Measurements from ENCODE around the gene KLRK1. TPM values are rescaled to one million over a fixed set of nuclear protein-coding genes. Genes with fewer than 3 reads are reported as not detected.

The KLRK1 gene
- total RNA-seq, 2 experiments from 2014 or later = 0.35 to 0.50 TPM

DNA sequence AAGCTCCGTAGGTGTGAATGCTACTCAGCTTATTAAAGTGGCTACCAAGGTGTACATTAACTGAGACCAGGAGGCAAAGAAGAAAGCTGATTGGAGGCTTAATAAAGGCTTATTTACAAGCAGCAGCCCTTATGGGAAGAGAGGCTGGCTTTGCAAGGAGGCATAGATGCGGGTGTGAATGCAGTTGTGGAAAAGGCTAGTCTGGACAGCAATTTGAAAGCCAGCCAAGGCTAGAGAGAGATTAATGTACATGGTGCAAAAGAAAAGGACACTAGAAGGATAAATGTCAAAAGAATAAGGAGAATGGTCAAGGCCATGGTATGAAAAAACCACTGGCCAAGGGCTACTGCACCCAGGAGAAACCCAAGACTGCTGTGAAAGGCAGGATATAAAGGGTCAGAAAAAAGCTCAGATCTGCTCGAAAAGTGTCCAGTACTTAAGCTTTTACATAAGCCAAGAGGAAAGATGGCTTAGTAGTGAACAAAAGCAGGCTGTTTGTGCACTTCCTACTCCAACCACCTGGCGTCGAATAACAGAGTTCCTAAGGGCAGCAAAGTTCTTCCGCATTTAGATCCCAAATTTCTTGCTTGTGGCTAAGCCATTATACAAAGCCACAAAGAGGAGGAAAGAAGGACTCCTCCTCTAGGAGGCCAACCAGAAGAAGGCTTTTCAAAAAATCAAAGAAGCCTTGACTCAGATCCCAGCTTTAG, 24.0 kb downstream of the KLRK1 start:
- no peak overlapping the region for H3K27ac Mint-ChIP-seq
- no peak for DNase-seq
- intact Hi-C loops (cut with micrococcal nuclease) = loop anchor here (2.0 to 10.0 kb wide), 4 partner anchors 35 to 309 kb away; partner anchors contain the start of gene STYK1
- CTCF ChIA-PET = interaction anchor here (0.5 to 2.2 kb wide), 8 partner anchors 8 to 552 kb away, joined by 3 to 10 read pairs (median 4); no protein-coding TSS in a partner anchor
- H3K36me3 Mint-ChIP-seq (ENCODE audit: low read depth) = no peaks in the 10 kb centered on the region
- no peaks in the 10 kb centered on the region for H3K9me3 Mint-ChIP-seq
- no peak overlapping the region for H3K4me3 Mint-ChIP-seq
- H3K4me1 Mint-ChIP-seq (ENCODE audit: low read depth) = peaks cover 13% of the 10 kb centered on the region
- no peaks in the 10 kb centered on the region for H3K27me3 Mint-ChIP-seq (ENCODE audit: low read depth)

DNA sequence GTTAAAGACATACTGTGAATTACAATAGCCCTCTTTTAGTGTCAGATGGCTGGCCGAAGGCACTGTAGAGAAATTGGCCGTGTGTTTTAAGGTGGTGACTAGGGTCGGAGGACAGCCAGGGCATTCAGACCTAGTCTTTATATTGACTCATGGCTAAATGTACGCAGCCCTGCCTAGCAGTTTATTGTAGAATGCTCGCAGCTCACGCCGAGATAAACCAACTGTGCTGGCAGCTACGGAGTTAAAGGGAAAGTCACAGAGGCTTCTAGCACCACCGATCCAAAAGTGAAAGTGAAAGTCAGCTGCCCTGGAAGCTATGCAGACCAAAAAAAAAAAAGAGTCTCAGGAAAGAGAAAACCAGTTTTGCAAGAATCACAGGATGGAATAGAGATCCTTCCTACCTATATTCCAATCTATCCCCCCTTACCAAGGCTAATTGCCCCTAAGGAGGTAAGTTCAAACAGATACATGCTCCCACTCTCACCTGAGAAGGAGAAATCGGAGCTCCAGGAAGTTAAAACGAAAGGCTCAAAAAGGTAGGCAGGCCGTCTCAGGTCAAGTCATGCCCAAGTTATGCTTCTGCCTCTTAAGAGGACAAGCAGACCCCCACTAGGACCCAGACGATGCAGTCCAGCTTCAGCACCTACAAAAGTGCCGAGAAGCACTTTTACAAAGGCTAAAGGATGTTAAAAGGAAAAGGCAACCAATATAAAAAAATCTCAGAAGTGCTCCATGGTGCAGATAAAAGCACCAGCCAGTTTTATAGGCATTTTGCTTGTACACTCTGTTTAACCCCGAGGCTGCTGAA, 24.8 kb downstream of the KLRK1 start:
- CTCF ChIA-PET = interaction anchor here (0.8 to 2.2 kb wide), 3 partner anchors 44 to 171 kb away, joined by 4 to 10 read pairs (median 5); no protein-coding TSS in a partner anchor
- no peak overlapping the region for H3K27ac Mint-ChIP-seq
- peak; percentile 72 for DNase-seq
- intact Hi-C loops (cut with micrococcal nuclease) = loop anchor here (1.0 to 10.0 kb wide), 6 partner anchors 34 to 310 kb away; partner anchors contain the start of gene STYK1
- H3K27me3 Mint-ChIP-seq (ENCODE audit: low read depth) = no peaks in the 10 kb centered on the region
- H3K4me1 Mint-ChIP-seq (ENCODE audit: low read depth) = peaks cover 15% of the 10 kb centered on the region
- no peaks in the 10 kb centered on the region for H3K36me3 Mint-ChIP-seq (ENCODE audit: low read depth)
- no peak overlapping the region for H3K4me3 Mint-ChIP-seq
- no peaks in the 10 kb centered on the region for H3K9me3 Mint-ChIP-seq

DNA sequence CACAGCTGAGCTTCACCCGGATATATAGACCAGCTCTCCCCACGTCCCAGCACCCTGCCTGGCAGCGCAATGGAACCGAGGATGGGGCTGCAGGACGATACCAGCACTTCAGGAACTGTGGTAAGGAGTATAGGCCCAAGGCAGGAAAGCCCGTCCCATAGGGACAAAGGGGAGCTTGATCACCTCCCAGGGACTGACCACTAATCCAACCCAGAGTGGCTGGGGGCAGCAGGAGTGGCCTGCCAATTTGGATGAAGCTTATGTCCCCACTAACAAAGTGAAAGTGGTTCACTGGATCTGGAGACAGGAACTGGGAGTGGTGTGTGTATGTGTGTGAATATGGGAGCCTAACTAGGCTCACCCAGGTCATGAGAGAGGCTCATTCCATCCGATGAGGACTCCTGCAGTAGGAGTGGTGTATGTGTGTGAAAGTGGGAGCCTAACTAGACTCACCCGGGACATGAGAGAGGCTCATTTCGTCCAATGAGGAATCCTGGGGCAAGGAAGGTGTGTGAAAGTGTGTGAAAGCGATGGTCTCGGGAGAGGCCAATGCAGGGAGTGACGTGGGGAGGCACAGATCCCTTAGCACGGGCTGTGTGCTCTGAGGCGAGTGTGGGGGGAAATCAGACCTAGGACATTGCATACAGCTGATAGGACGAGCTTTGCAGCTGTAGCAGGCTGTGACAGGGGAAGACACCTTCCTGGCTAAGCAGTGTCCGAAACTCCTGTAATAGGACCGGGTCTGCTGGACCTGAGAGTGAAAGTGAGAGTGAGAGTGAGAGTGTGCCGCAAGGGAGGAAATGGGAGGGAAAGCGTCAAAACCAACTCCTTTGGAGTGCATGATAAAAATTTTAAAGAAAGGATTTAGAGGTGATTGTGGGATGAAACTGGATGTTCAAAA, 25.7 kb downstream of the KLRK1 start:
- H3K9me3 Mint-ChIP-seq = no peaks in the 10 kb centered on the region
- peak; percentile 45 for DNase-seq
- intact Hi-C loops (cut with micrococcal nuclease) = loop anchor here (1.0 to 10.0 kb wide), 6 partner anchors 33 to 311 kb away; partner anchors contain the start of gene STYK1
- H3K36me3 Mint-ChIP-seq (ENCODE audit: low read depth) = no peaks in the 10 kb centered on the region
- no peak overlapping the region for H3K27ac Mint-ChIP-seq
- CTCF ChIA-PET = interaction anchor here (0.6 kb wide), 1 partner anchor 80 kb away, joined by 3 read pairs; no protein-coding TSS in a partner anchor
- H3K27me3 Mint-ChIP-seq (ENCODE audit: low read depth) = no peaks in the 10 kb centered on the region
- no peak overlapping the region for H3K4me3 Mint-ChIP-seq
- peaks cover 15% of the 10 kb centered on the region for H3K4me1 Mint-ChIP-seq (ENCODE audit: low read depth)

DNA sequence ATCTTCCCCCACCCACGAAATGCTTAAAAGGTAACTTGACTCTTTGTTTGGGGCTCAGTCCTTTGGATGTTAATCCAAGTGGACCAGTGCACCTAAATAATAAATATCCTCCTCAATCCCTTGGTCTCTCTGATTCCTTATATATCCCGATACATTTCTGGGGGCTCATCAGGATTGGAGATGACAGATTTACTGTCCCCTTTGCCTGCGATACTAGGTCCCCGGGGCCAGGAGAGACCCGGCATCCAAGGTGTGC, 26.3 kb downstream of the KLRK1 start:
- CTCF ChIA-PET = interaction anchor here (0.6 kb wide), 1 partner anchor 81 kb away, joined by 3 read pairs; no protein-coding TSS in a partner anchor
- Mint-ChIP-seq H3K27ac (no peak overlapping the region), H3K9me3 (no peaks in the 10 kb centered on the region), H3K27me3 (ENCODE audit: low read depth) (no peaks in the 10 kb centered on the region), H3K4me3 (no peak overlapping the region), H3K4me1 (ENCODE audit: low read depth) (peaks cover 12% of the 10 kb centered on the region), H3K36me3 (ENCODE audit: low read depth) (no peaks in the 10 kb centered on the region)
- intact Hi-C loops (cut with micrococcal nuclease) = loop anchor here (2.0 to 10.0 kb wide), 3 partner anchors 126 to 311 kb away; partner anchors contain the start of gene STYK1
- no peak for DNase-seq

DNA sequence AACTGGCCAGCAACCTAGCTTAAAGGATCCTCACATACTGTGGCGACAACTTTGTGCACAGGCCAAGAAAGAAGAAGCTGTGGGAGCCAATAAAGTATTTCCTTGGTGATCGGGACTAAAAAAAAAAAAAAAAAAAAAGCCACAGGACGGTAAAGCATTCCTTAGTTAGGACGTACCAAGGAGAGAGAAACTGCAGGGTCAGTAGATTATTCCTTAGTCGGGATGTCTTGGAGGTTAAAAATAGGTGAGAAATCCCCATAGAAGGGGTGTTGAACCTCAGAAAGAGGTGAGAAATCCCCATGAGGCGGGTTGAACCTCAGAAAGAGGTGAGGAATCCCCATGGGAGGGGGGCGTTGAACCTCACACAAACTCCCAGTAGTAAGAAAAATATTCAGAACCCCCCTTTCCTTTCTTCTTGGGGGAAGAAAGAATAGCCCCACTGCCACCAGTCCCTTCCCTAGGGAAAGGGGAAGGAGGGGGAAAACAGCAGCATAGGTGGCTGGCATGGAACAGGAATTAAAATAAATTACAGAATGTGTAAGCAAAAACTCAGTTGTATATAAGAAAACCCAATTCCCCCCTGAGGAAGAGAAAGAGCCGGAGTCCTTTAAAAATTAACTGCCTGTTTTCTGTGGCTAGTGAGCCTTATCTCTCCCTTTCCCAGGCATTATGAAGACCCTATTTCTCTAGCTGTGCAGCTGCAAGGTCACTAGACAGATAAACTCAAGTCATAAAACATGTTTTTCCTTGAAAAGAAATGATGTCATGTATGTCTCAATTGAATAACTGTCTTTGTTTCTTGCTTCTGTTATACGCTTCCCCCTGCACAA, 26.8 kb downstream of the KLRK1 start:
- peaks cover 6% of the 10 kb centered on the region for H3K4me1 Mint-ChIP-seq (ENCODE audit: low read depth)
- H3K27ac Mint-ChIP-seq = peak overlapping the region; percentile 24
- CTCF ChIA-PET = no interaction called here
- H3K27me3 Mint-ChIP-seq (ENCODE audit: low read depth) = no peaks in the 10 kb centered on the region
- no peak overlapping the region for H3K4me3 Mint-ChIP-seq
- H3K36me3 Mint-ChIP-seq (ENCODE audit: low read depth) = no peaks in the 10 kb centered on the region
- DNase-seq = peak; percentile 17
- no peaks in the 10 kb centered on the region for H3K9me3 Mint-ChIP-seq
- intact Hi-C loops (cut with micrococcal nuclease) = loop anchor here (2.0 to 10.0 kb wide), 3 partner anchors 126 to 312 kb away; partner anchors contain the start of gene STYK1

DNA sequence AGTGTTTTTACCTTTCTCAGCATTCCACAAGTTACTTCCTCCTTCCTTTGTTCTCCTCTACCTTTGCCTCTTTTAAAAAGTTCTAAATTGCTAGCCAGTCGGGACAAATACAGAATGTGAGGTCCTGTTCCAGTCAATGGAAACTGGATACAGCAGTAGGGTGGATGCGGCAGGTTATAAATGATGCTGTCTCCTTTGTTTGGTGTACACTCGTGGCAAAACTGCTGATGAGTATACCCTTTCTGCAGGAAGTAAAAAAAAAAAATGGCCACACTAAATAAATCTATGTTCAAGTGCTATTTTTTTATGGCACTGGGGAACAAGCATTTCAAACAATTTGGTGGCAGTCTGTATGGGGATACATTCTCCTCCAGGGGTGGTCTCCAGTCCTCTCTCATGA, 27.5 kb downstream of the KLRK1 start:
- H3K4me1 Mint-ChIP-seq (ENCODE audit: low read depth) = peaks cover 5% of the 10 kb centered on the region
- no peak overlapping the region for H3K27ac Mint-ChIP-seq
- intact Hi-C loops (cut with micrococcal nuclease) = loop anchor here (2.0 to 10.0 kb wide), 3 partner anchors 125 to 312 kb away; partner anchors contain the start of gene STYK1
- DNase-seq = no peak
- H3K27me3 Mint-ChIP-seq (ENCODE audit: low read depth) = no peaks in the 10 kb centered on the region
- H3K4me3 Mint-ChIP-seq = no peak overlapping the region
- CTCF ChIA-PET = no interaction called here
- H3K9me3 Mint-ChIP-seq = no peaks in the 10 kb centered on the region
- no peaks in the 10 kb centered on the region for H3K36me3 Mint-ChIP-seq (ENCODE audit: low read depth)

DNA sequence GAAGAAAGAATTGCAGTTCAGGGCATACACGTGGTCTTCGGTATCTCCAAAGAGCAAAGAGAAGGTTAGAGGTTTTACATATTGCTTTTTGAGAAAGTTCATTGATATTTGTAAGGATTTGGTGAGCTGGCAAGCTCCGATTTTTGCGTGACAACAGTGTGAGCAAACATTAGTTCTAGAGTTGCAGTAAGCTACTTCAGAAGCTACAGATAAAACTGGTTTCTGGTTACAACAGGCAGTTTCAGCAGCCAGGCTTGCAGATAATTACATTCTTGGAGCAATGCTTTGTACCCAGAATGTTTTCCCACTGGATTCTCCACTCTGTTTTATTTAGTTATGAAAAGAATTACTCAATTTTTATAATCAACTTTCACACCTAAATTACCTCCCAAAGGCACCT, 28.2 kb downstream of the KLRK1 start:
- intact Hi-C loops (cut with micrococcal nuclease) = loop anchor here (2.0 to 10.0 kb wide), 3 partner anchors 124 to 313 kb away; partner anchors contain the start of gene STYK1
- Mint-ChIP-seq H3K36me3 (ENCODE audit: low read depth) (no peaks in the 10 kb centered on the region), H3K4me3 (no peak overlapping the region)

DNA sequence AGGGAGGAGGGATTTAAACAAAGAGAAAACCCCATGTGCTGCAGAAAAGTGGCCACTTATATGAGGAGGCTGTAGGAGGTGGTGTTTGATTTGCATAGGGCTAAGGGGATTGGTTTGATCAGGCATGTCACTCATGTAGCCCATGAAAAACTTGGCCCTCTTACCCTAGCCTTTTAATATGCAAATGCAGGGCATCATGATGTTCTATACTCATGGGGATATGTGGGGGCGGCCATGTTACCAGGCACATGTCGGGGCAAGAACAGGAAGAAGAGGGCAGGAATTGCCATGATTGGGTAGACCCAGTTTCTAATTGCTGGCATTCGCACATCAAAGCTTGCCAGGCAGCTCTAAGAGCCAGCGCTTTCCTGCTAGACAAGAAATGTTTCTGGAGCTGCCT, 28.8 kb downstream of the KLRK1 start:
- H3K36me3 Mint-ChIP-seq (ENCODE audit: low read depth) = no peaks in the 10 kb centered on the region
- CTCF ChIA-PET = interaction anchor here (0.6 kb wide), 1 partner anchor 131 kb away, joined by 3 read pairs; no protein-coding TSS in a partner anchor
- no peak overlapping the region for H3K27ac Mint-ChIP-seq
- no peaks in the 10 kb centered on the region for H3K9me3 Mint-ChIP-seq
- DNase-seq = no peak
- intact Hi-C loops (cut with micrococcal nuclease) = loop anchor here (5.0 to 10.0 kb wide), 2 partner anchors 124 to 314 kb away; partner anchors contain the start of gene STYK1
- H3K4me1 Mint-ChIP-seq (ENCODE audit: low read depth) = peaks cover 5% of the 10 kb centered on the region
- no peak overlapping the region for H3K4me3 Mint-ChIP-seq
- H3K27me3 Mint-ChIP-seq (ENCODE audit: low read depth) = no peaks in the 10 kb centered on the region

More for the DNA sequence above, 28.2 kb downstream of the KLRK1 start:
- H3K4me1 Mint-ChIP-seq (ENCODE audit: low read depth) = peaks cover 5% of the 10 kb centered on the region
- H3K27ac Mint-ChIP-seq = no peak overlapping the region
- no peaks in the 10 kb centered on the region for H3K9me3 Mint-ChIP-seq
- CTCF ChIA-PET = interaction anchor here (0.6 kb wide), 1 partner anchor 132 kb away, joined by 3 read pairs; no protein-coding TSS in a partner anchor
- DNase-seq = no peak
- no peaks in the 10 kb centered on the region for H3K27me3 Mint-ChIP-seq (ENCODE audit: low read depth)

DNA sequence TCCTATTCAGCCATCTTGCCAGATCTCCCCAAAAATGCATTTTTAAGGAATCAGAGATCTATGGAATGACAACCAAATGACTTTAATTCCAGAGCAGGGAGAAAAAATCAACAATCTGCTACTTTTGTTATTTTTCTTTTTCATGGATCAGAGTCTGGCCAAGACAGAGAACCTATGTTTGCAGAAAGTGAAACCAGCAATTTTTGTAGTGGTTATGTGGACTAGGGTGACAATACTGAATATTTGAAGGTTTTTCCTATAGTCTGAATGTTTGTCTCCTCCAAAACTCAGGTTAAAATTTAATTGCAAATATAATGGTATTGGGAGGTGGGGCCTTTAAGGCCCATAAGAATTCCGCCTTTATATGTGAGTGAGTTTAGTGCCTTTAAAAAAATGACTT, 30.9 kb downstream of the KLRK1 start:
- intact Hi-C loops (cut with micrococcal nuclease) = no loop called here
- Mint-ChIP-seq H3K27me3 (ENCODE audit: low read depth) (no peaks in the 10 kb centered on the region), H3K4me3 (no peak overlapping the region), H3K36me3 (ENCODE audit: low read depth) (no peaks in the 10 kb centered on the region), H3K4me1 (ENCODE audit: low read depth) (peaks cover 5% of the 10 kb centered on the region), H3K27ac (no peak overlapping the region), H3K9me3 (no peaks in the 10 kb centered on the region)
- CTCF ChIA-PET = no interaction called here
- no peak for DNase-seq

DNA sequence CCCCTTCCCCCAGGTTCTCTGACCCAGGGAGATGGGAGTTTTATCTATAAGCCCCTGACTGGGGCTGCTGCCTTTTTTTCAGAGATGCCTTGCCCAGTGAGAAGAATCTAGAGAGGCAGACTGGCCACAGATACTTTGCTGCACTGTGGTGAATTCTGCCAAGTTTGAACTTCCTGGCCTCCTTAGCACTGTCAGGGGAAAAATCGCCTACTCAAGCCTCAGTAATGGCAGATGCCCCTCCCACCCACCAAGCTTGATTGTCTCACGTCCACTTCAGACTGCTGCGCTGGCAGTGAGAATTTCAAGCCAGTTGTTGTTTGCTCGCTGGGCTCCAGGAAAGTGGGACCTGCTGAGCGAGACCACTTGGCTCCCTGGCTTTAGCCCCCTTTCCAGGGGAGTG, 31.7 kb downstream of the KLRK1 start:
- Mint-ChIP-seq H3K4me3 (no peak overlapping the region), H3K9me3 (no peaks in the 10 kb centered on the region), H3K27me3 (ENCODE audit: low read depth) (no peaks in the 10 kb centered on the region), H3K4me1 (ENCODE audit: low read depth) (peaks cover 5% of the 10 kb centered on the region), H3K27ac (no peak overlapping the region), H3K36me3 (ENCODE audit: low read depth) (no peaks in the 10 kb centered on the region)
- DNase-seq = no peak
- intact Hi-C loops (cut with micrococcal nuclease) = no loop called here
- CTCF ChIA-PET = interaction anchor here (0.6 to 0.7 kb wide), 2 partner anchors 8 to 86 kb away, joined by 3 to 4 read pairs; no protein-coding TSS in a partner anchor

DNA sequence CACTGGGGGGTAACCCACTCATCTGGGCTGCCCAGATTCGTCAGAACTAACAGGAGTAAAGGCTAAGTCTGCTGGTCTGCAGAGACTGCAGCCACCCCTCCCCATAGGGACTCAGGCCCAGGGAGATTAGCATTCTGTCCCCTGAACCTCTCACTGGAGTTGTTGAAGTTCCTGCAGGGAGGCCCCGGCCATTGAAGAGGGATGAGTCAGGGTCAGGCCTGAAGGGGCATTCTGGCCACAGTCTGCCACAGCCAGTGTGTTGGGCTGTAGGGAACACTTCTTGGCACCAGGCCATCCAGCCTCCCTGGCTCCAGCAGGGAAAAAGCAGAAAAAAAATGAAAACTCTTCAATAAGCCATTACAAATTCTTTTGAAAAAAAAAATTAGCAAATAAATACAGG, 35.3 kb downstream of the KLRK1 start:
- H3K9me3 Mint-ChIP-seq = peaks cover 4% of the 10 kb centered on the region
- H3K4me1 Mint-ChIP-seq (ENCODE audit: low read depth) = no peaks in the 10 kb centered on the region
- H3K27me3 Mint-ChIP-seq (ENCODE audit: low read depth) = peaks cover 5% of the 10 kb centered on the region
- CTCF ChIA-PET = no interaction called here
- no peaks in the 10 kb centered on the region for H3K36me3 Mint-ChIP-seq (ENCODE audit: low read depth)
- no peak overlapping the region for H3K4me3 Mint-ChIP-seq
- no peak for DNase-seq
- H3K27ac Mint-ChIP-seq = no peak overlapping the region
- intact Hi-C loops (cut with micrococcal nuclease) = no loop called here

Data from activated naive CD4-positive, alpha-beta T cell treated with anti-CD3 and anti-CD28 coated beads for 36 hours (primary cell).